HEK293 (cell line): Measurements from ENCODE around the gene PCDH9.

Source experiments
- CTCF ChIP-seq: fragments of 450-650 bp; formaldehyde crosslinking; IDR thresholded peaks from 2 replicates; pipeline ENCODE4 v1.5.1; 2016; ENCODE audit warnings: missing biosample characterization, missing genetic modification characterization
- PRDM4 ChIP-seq: fragments of 450-650 bp; formaldehyde crosslinking; IDR thresholded peaks from 2 replicates; pipeline ENCODE4 v1.5.1; 2017; ENCODE audit warnings: missing biosample characterization, missing genetic modification characterization
- ZBTB10 ChIP-seq: fragments of 450-650 bp; formaldehyde crosslinking; IDR thresholded peaks from 2 replicates; pipeline ENCODE4 v1.5.1; 2016; ENCODE audit warnings: missing biosample characterization, missing genetic modification characterization
- ZBTB11 ChIP-seq: fragments of 450-650 bp; formaldehyde crosslinking; conservative IDR thresholded peaks from 2 replicates; pipeline ENCODE4 v1.5.1; 2016; ENCODE audit warnings: low read depth, missing biosample characterization, missing genetic modification characterization
- ZNF138 ChIP-seq: fragments of 450-650 bp; formaldehyde crosslinking; IDR thresholded peaks from 2 replicates; pipeline ENCODE4 v1.5.1; 2016; ENCODE audit warnings: missing biosample characterization, missing genetic modification characterization, borderline replicate concordance
- ZNF157 ChIP-seq: fragments of 450-650 bp; formaldehyde crosslinking; IDR thresholded peaks from 2 replicates; pipeline ENCODE4 v1.5.1; 2016; ENCODE audit warnings: missing biosample characterization, missing genetic modification characterization
- ZNF184 ChIP-seq: fragments of 450-650 bp; IDR thresholded peaks from 2 replicates; pipeline ENCODE4 v1.5.1; 2018; ENCODE audit warnings: missing biosample characterization, mild to moderate bottlenecking, missing genetic modification characterization
- ZNF19 ChIP-seq: fragments of 450-650 bp; formaldehyde crosslinking; IDR thresholded peaks from 2 replicates; pipeline ENCODE4; 2016; ENCODE audit warnings: missing biosample characterization, missing genetic modification characterization, low read depth
- ZNF274 ChIP-seq, 2 experiments: fragments of 200-500 bp in 1 of 2; fragments of 450-650 bp in 1 of 2; sonication (Bioruptor generic) in 1 of 2; formaldehyde crosslinking in 1 of 2; IDR thresholded peaks; 2 replicates each; pipeline versions ENCODE4 v1.5.1 to v1.6.1; 2014 to 2016; ENCODE audit warnings: borderline replicate concordance in 1 of 2, inconsistent platforms in 1 of 2, low read length in 1 of 2, missing biosample characterization in 1 of 2, missing genetic modification characterization in 1 of 2
- ZNF510 ChIP-seq: fragments of 450-650 bp; formaldehyde crosslinking; IDR thresholded peaks from 2 replicates; pipeline ENCODE4 v1.5.1; 2018; ENCODE audit warnings: mild to moderate bottlenecking, missing genetic modification characterization, missing biosample characterization; ENCODE audit not compliant: insufficient replicate concordance
- ZNF560 ChIP-seq: fragments of 450-650 bp; formaldehyde crosslinking; IDR thresholded peaks from 2 replicates; pipeline ENCODE4 v1.5.1; 2017; ENCODE audit warnings: missing biosample characterization, missing genetic modification characterization, borderline replicate concordance
- ZNF660 ChIP-seq: fragments of 450-650 bp; IDR thresholded peaks from 2 replicates; pipeline ENCODE4 v1.5.1; 2018; ENCODE audit warnings: missing biosample characterization, mild to moderate bottlenecking, missing genetic modification characterization

GRCh38 chr13:67048821-67049150 lies 181.3 kb downstream of the PCDH9 start:
- TF ChIP-seq ZNF19 (tag by site-specific recombination) = no peak
- no peak for TF ChIP-seq CTCF (tag by site-specific recombination)
- no peak for TF ChIP-seq ZBTB11
- no peak for TF ChIP-seq ZNF157 (tag by site-specific recombination)
- no peak for TF ChIP-seq ZBTB10 (tag by site-specific recombination)
- no peak for TF ChIP-seq ZNF510
- TF ChIP-seq ZNF560 (tag by site-specific recombination) = no peak
- no peak for TF ChIP-seq ZNF660 (tag by site-specific recombination)
- no peak for TF ChIP-seq PRDM4
- TF ChIP-seq ZNF184 (tag by site-specific recombination) = no peak
- TF ChIP-seq ZNF138 = no peak
- TF ChIP-seq ZNF274 (IDR thresholded peaks at IDR 0.05; ENCODE audit: low read length) = no peak
- TF ChIP-seq ZNF274 (tag by site-specific recombination; IDR thresholded peaks at IDR 0.05; ENCODE audit: borderline replicate concordance) = no peak
